ENCODE measurements around the gene TMEM171.

Gene TMEM171

DNA sequence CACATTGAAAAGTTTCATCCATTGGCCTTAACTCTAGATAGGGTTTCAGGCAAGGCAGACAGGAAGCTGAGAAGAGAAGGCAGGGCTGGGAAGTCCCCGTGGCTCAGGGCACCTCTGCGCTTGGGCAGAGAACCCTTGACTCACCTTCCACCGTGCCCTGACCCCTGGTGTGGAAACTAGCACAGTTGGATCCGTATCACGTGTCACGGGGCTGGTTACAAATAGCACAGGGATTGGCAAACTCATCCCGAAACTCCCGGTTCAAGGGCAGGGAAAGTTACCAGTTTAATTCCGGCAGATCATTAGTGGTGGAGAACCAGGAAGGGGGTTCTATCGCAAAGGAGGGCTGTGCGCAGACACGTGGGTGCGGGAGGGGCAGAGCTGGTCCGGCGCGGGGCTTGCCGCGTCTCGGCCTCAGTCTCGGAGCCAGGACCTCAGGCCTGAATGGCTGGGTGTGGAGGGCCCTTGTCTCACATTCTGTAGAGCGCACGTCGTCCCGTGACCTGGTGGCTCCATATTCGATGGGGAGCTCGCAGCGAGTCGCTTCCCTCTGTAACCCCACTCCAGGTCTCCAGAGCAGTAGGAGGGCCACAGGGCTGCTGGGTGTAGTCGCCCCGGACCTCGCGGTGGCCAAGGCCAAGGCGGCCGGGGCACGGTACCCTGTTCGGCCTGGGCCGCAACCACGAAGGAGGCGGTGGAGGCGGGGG is 771 bp upstream of the TMEM171 start:
- DNase-seq (peak; percentile 18), ATAC-seq (peak; percentile 48)

DNA sequence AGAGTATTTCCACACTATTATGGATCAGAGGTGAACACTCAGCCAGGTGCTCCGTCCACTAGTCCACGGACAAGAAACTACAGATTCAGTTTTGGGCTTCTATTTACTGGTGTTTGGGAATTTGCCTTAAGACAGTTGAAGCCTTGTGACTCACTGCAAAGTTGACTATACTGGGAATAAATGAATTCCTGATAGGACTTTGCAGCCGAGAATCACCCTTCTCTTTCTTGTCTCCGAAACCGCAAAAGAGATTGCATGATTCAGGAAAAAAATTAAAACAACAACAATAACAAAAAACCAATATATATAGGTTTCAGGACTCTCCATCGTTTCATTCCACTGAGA is 716 bp downstream of the TMEM171 start:
- DNase-seq: no peak

DNA sequence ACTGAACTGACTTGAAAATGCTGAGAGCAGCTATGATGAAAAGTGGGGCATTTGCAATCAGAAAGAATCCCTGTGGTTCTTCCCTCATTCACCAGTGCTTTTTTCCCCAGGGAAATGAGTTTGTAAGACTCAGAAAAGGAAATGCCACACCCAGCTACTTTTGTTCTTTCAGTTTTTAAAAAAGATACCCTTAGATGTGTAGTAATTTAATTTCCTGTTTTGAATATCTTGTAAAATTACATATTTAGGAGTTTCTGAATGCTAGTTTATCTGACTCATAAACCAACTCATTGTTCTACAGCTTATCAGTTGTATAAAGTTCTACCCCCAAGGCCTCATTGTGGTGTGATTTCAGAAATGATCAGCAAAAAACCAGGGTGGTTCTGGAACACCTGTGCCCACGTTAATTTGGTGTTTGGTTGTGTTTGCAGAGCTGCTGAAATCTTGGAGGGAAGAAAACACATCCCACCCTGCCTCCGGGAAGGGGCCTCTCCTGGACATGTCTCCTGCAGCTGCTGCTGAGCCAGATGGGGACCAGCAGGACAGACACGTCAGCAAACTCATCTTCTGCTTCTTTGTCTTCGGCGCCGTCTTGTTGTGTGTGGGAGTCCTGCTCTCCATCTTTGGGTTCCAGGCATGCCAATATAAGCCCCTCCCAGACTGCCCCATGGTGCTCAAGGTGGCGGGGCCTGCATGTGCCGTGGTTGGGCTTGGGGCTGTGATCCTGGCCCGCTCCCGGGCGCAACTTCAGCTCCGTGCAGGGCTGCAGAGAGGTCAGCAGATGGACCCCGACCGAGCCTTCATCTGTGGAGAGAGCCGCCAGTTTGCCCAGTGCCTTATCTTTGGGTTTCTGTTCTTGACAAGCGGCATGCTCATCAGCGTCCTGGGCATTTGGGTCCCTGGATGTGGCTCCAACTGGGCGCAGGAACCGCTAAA is 2.8 kb downstream of the TMEM171 start:
- no peak for DNase-seq
- ATAC-seq: no peak

More for the DNA sequence above, 716 bp downstream of the TMEM171 start:
- ATAC-seq: no peak

GRCh38 chr5:73125289-73125688 is 4.9 kb downstream of the TMEM171 start:
- ATAC-seq: no peak
- no peak for DNase-seq

DNA sequence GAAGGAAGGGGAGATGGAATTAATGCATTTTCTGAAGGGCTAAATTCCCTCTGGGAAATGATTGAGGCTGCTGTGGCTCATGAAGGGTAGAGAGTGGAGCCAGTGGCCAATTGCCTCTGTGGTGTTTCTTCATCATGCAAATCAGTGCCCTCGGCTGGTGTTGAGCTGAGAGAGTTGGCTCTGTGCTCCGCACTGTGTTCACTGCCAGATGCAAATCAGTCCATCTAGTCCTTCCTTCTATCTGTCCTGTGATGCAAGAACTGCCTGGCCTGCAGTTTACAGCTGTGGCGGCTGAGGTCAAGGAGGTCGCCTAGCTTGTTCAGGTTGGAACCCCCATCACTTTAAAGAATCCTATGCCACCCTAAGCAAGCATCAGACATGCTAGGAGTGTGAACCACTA is 6.0 kb downstream of the TMEM171 start:
- DNase-seq: no peak
- no peak for ATAC-seq

GRCh38 chr5:73126957-73127356 is 6.6 kb downstream of the TMEM171 start:
- ATAC-seq (no peak), DNase-seq (no peak)

- no peak for DNase-seq
- ATAC-seq: no peak
These were observed 8.8 kb downstream of the TMEM171 start for GRCh38 chr5:73129143-73129542.

DNA sequence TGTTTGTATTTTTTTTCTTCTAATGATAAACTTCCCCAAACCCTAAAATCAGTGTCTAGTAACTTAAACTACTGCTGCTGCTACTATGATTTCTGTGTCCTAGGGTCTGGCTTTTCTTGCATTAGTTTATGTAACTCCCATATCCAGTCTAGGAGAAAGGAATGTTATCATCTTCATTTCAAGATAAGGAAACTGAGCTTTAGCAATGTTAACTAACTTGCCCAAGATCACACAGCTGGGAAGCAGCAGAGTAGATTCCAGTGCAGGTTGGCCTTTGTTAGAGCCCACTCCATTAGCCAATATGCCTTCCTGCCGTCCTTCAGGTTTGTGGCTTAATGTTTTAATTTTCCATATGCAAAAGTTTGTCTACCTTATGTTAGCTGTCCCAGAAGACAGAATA is 10.4 kb downstream of the TMEM171 start:
- DNase-seq: no peak
- ATAC-seq: no peak

DNA sequence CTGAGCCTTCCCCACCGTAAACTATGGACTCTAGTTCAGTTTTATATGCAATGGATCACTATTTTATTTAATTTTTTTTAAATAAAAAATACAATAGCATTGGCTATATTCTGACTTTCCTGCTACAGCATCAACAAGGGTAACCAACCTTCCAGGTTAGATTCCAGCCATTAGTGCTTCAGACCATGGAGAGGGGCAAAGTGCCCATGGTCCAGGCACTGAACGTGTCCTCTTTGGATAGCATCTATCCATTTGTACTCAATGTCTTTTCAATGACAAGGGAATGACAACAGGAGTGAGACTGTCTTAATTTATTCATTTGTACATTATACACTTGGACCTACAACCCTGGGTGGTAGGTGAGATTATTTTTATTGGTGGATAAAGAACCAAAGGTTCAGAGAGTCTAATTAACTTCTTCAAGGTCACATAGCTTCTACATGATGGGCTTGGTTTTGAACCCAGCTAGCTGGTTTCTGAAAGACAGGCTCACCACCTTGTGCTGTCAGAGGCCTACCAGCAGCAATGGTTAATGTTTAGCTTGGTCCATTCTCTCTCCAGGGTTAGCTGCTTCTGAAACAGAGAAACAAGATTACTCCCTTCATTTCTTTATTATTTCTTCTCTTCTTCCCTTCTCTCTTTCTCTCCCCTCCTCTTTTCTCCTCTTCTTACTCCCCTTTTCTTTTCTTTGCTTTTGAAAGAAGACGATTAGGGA is 11.5 kb downstream of the TMEM171 start:
- ATAC-seq (no peak), DNase-seq (no peak)

- no peak for ATAC-seq
- DNase-seq: no peak
These were observed 12.4 kb downstream of the TMEM171 start for GRCh38 chr5:73132759-73133158.

DNA sequence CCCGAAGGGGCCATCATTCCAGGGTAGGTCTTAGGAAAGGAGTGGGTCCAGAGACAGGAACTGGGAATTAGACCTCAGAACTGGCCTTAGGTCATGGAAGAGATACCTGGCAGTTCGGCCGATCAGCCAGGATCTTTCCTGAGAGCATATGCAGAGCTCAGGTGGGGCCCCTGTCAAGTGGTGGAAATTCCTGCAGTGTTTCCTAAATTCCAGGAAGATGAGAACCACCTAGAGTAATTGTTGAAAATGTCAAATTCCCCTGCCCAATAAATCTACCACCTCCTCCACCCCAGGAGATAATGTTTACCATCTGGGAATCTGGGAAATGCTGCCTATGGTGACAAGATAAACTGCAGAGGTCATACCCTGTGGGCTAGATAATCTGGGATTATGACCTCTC is 14.6 kb downstream of the TMEM171 start:
- DNase-seq (no peak), ATAC-seq (no peak)

- ATAC-seq: no peak
- no peak for DNase-seq
These were observed 15.2 kb downstream of the TMEM171 start for GRCh38 chr5:73135429-73136054.

DNA sequence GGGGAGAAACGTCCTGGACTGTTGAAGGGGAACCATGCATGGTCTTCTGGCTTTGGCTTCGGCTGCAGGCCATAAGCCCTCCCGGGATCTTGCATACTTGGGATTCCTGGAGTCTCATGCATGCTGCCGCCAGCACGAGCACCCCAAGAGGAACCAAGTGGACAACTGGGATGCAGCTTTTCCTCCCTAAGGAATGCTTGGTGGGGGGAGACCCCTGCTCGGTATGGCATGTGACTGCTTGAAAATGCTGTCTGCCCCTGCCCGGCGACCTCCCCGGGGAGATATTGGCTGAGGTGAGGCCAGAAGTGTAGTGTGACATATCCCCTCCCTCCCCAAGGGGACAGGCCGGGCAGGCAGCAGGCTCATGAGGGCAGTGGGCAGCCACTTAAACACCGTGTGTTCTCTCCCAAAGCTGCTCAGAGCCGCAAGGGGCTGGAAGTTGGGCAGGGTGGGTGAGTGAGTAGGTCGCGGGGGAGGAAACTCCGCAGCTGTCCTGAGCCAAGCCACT is 15.7 kb downstream of the TMEM171 start:
- DNase-seq (no peak), ATAC-seq (no peak)

GRCh38 chr5:73137563-73138530 is 17.5 kb downstream of the TMEM171 start:
- DNase-seq: no peak
- ATAC-seq: no peak

DNA sequence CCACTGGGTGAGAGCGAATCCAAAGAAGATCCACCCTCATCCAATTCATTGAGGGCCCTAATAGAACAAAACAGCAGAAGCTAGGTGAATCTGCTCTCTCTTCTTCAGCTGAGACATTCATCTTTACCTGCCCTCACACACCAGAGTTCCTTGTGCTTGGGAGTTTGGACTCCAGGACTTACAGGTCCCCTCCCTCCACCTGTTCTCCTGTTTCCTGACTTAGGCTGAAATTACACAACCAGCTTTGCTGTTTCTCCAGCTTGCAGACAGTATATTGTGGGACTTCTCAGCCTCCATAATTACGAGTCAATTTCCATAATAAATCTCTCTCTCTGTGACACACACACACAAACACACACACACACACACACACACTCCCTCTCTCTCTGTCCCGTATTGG is 19.1 kb downstream of the TMEM171 start:
- no peak for DNase-seq
- no peak for ATAC-seq

DNA sequence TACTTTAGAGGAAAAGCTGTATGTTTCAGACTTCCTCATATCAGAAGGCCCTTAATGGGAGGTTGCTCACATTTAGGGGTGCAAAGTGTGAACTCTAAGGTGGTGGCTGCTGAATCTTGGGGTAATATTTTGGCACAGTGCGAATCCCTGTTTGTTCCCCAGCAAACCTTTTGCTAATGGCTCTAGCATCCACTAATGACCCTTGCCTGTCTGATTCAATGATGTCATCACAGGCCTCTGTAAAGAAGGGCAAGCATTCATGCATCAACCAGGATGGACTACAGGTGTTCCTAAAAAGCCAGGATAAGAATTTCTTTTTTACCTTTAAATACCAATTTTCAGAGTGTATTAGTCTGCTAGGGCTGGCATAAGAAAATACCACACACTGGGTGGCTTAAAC is 20.4 kb downstream of the TMEM171 start:
- DNase-seq (no peak), ATAC-seq (no peak)

- no peak for DNase-seq
- no peak for ATAC-seq
These were observed 21.7 kb downstream of the TMEM171 start for GRCh38 chr5:73142035-73142434.

DNA sequence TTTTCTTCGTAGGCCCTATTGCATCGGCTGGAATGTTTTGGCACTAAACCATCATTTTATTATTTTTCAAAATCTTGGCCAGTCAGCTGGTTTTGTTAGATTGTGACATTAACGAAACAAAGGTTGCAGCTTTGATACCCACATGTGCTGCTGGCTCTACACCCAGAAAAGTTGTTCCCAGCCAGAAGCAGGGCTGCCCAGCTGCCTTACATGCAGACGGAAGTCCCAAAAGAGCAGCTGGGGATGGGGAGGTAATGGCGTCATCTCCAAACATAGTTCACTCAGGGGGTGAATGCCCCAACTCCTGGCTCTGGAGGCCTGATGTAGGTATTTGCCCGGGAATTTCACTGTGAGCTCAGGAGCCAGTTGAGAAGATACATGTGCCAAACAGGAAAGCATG is 23.3 kb downstream of the TMEM171 start:
- ATAC-seq: no peak
- no peak for DNase-seq

- ATAC-seq (no peak), DNase-seq (no peak)
These were observed 29.2 kb downstream of the TMEM171 start for GRCh38 chr5:73149540-73149939.

- no peak for DNase-seq
- no peak for ATAC-seq
These were observed 30.5 kb downstream of the TMEM171 start for GRCh38 chr5:73150876-73151275.

- ATAC-seq: no peak
- DNase-seq: no peak
These were observed 31.5 kb downstream of the TMEM171 start for GRCh38 chr5:73151766-73152410.
